Gastroesophageal sphincter (tissue), 3 donors: Measurements from ENCODE around the gene RXRB.

ENCODE experiments used
- EP300 ChIP-seq: sonication (generic); formaldehyde crosslinking; IDR thresholded peaks from one replicate; pipeline ENCODE4 v1.6.1; 2017; ENCODE audit warnings: antibody characterized with exemption, mild to moderate bottlenecking
- POLR2A ChIP-seq, 2 donors: fragments of 450-650 bp; IDR thresholded peaks; one replicate each; pipeline ENCODE4 v1.6.1; 2017; ENCODE audit warnings: antibody characterized with exemption in 2 of 2, mild to moderate bottlenecking in 2 of 2, moderate library complexity in 1 of 2
- TF ChIP-seq, protein P1 (sequence below), 4 experiments: fragments of 200-600 bp in 2 of 4; fragments of 450-650 bp in 2 of 4; sonication (generic) in 1 of 4; IDR thresholded peaks; one replicate each; pipeline ENCODE4 v1.5.1; 2017 to 2019; ENCODE audit warnings: antibody characterized with exemption in 4 of 4, mild to moderate bottlenecking in 2 of 4, moderate library complexity in 2 of 4

DNA sequence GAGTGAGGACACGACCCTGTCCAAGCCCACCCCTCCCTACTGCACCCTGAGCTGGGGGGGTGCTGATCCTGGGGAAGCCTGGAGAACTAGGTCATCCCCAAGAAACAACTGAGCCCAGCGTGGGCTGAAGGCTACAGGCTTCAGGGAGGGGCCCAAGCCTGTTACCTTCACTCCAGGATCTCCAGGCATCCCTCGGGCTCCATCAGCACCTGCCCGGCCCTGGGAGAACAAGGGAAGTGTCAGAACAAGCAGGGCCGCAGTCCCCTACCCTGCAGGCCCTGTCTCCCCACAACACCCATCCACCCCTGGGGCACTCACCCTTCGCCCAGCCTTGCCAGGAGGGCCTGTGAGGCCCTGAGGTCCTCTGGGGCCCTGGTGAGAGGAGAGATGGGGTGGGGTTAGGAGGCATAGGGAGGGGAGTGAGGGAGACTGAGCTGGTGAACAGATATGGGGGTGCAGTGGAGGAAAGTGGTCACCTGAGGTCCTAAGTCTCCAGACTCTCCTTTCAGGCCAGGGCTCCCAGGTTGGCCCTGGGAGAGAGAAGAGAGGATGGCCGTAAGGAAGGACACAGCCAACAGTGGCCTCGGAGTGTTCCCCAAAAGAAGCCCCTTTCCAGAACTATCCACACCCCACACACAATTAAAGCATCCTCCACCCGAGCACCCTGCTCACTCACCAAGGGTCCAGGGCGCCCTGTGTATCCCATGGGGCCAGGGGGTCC, 21.6 kb downstream of the RXRB start:
- TF ChIP-seq, protein P1, sequence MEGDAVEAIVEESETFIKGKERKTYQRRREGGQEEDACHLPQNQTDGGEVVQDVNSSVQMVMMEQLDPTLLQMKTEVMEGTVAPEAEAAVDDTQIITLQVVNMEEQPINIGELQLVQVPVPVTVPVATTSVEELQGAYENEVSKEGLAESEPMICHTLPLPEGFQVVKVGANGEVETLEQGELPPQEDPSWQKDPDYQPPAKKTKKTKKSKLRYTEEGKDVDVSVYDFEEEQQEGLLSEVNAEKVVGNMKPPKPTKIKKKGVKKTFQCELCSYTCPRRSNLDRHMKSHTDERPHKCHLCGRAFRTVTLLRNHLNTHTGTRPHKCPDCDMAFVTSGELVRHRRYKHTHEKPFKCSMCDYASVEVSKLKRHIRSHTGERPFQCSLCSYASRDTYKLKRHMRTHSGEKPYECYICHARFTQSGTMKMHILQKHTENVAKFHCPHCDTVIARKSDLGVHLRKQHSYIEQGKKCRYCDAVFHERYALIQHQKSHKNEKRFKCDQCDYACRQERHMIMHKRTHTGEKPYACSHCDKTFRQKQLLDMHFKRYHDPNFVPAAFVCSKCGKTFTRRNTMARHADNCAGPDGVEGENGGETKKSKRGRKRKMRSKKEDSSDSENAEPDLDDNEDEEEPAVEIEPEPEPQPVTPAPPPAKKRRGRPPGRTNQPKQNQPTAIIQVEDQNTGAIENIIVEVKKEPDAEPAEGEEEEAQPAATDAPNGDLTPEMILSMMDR (IDR thresholded peaks at IDR 0.05): no peak
- no peak for TF ChIP-seq POLR2A (IDR thresholded peaks at IDR 0.05)
- no peak for TF ChIP-seq EP300
